Motor neuron (in vitro differentiated cells): Measurements from ENCODE around the gene RALA. TPM values are rescaled to one million over a fixed set of nuclear protein-coding genes. Genes with fewer than 3 reads are reported as not detected.
"Not testable (repeated sequence)": the region's sequence is repeated elsewhere in the genome, so short reads cannot be mapped to it uniquely, and the experiment has no call there.

Source experiments
- ATAC-seq, 8 experiments: fragments of 200-7000 bp; cut with Tn5 transposase; replicated peaks in 6 of 8; 2 replicates each; pipeline ENCODE4 v1.8.0; 2021; ENCODE audit warnings: mild to moderate bottlenecking in 8 of 8, moderate library complexity in 8 of 8
- H3K27ac ChIP-seq, 2 donors: fragments of 250-450 bp; sonication (Bioruptor Pico); 2 replicates each; pipeline ENCODE4 v1.9.0; 2021; ENCODE audit warnings: antibody characterized with exemption in 2 of 2, mild to moderate bottlenecking in 2 of 2, moderate library complexity in 1 of 2
- H3K4me1 ChIP-seq, 2 donors: fragments of 250-450 bp; sonication (Bioruptor Pico); replicated peaks in 1 of 2; 2 replicates each; pipeline ENCODE4 v1.6.1; 2021; ENCODE audit warnings: antibody characterized with exemption in 2 of 2, mild to moderate bottlenecking in 2 of 2, moderate library complexity in 1 of 2
- H3K4me3 ChIP-seq, 5 donors: fragments of 250-450 bp; sonication (Bioruptor Pico); 2 replicates each; pipeline ENCODE4 v1.9.0; 2021; ENCODE audit warnings: antibody characterized with exemption in 5 of 5, mild to moderate bottlenecking in 5 of 5, moderate library complexity in 4 of 5
- WGBS, 10 experiments: fragments of 450-650 bp; shearing (Covaris generic); methylation state at CpG; one replicate each; pipeline ENCODE4 v1.0.0; 2022; 5-methylcytosine and 5-hydroxymethylcytosine counted together
- in situ Hi-C, 9 experiments: fragments of 400-800 bp; cut with MboI; loops; one replicate each; pipeline ENCODE4 v1.15.0; 2021; ENCODE audit warnings: low sequenced_read_pairs in 9 of 9, low pct_unique_long_range_greater_than_20kb in 2 of 9; ENCODE audit not compliant: unreplicated experiment in 9 of 9
- total RNA-seq, 8 experiments: library from RNA; unstranded; fragments of 300-600 nt; gene quantifications; 2 replicates each; pipeline versions ENCODE4 v1.2.3 to v1.2.4, GENCODE V29; 2022

RALA gene
- total RNA-seq, 8 experiments from 2014 or later: 14.8 to 72.8 (median 30.4) TPM

GRCh38 chr7:39741942-39742623 lies 118.7 kb downstream of the RALA start:
- Histone ChIP-seq H3K4me3 (no peak overlapping the region), H3K4me1 (peaks cover 0 to 2% of the 10 kb centered on the region in 2 donors), H3K27ac (no peak overlapping the region)
- peak in 1 of 8 experiments; percentile 24 for ATAC-seq
- WGBS, 10 experiments: 80 to 100% (median 92%) methylated on average over 1 to 9 of the region's 13 CpGs
- in situ Hi-C loops: loop anchor here in 6 of 9 experiments (10.0 to 25.0 kb wide), 2 partner anchors 155 to 157 kb away; no protein-coding TSS in a partner anchor

GRCh38 chr7:39744620-39745019 lies 121.2 kb downstream of the RALA start:
- peaks cover 0 to 2% of the 10 kb centered on the region in 2 donors for H3K4me1 ChIP-seq
- 67 to 94% (median 83%) methylated on average over 1 to 2 of the region's 2 CpGs; no CpG with 5 or more reads in 5 of the 10 experiments for WGBS, 10 experiments
- no peak overlapping the region for H3K4me3 ChIP-seq
- no peak overlapping the region for H3K27ac ChIP-seq
- in situ Hi-C loops: loop anchor here in 6 of 9 experiments (10.0 to 25.0 kb wide), 2 partner anchors 157 to 160 kb away; no protein-coding TSS in a partner anchor
- ATAC-seq: no peak

- peak in 3 of 8 experiments; percentile 11 to 36 (median 14) for ATAC-seq
- WGBS, 10 experiments: no CpG with 5 or more reads among the region's 4 CpGs
- Histone ChIP-seq H3K27ac (no peak overlapping the region), H3K4me1 (peaks cover 0 to 2% of the 10 kb centered on the region in 2 donors), H3K4me3 (no peak overlapping the region)
- in situ Hi-C loops: loop anchor here in 6 of 9 experiments (10.0 to 25.0 kb wide), 2 partner anchors 158 to 161 kb away; no protein-coding TSS in a partner anchor
These were observed 121.9 kb downstream of the RALA start for GRCh38 chr7:39745320-39745719.

- no peak overlapping the region for H3K4me3 ChIP-seq
- peak; percentile 69 to 93 (median 78) for ATAC-seq
- H3K4me1 ChIP-seq: peaks cover 0 to 2% of the 10 kb centered on the region in 2 donors
- no peak overlapping the region for H3K27ac ChIP-seq
- in situ Hi-C loops: loop anchor here in 6 of 9 experiments (10.0 to 25.0 kb wide), 2 partner anchors 159 to 161 kb away; no protein-coding TSS in a partner anchor
- WGBS, 10 experiments: 2 to 38% (median 24%) methylated on average over 3 to 11 of the region's 11 CpGs
These were observed 122.9 kb downstream of the RALA start for GRCh38 chr7:39746103-39746819.

GRCh38 chr7:39749177-39749576 lies 125.8 kb downstream of the RALA start:
- H3K4me1 ChIP-seq: peaks cover 1 to 6% of the 10 kb centered on the region in 2 donors
- WGBS, 10 experiments: 0 to 100% (median 88%) methylated on average over 1 of the region's 1 CpG; no CpG with 5 or more reads in 2 of the 10 experiments
- in situ Hi-C loops: loop anchor here in 6 of 9 experiments (10.0 to 25.0 kb wide), 2 partner anchors 162 to 164 kb away; no protein-coding TSS in a partner anchor
- ATAC-seq: peak in 4 of 8 experiments; percentile 9 to 70 (median 54)
- no peak overlapping the region for H3K4me3 ChIP-seq
- H3K27ac ChIP-seq: no peak overlapping the region

GRCh38 chr7:39749717-39750116 lies 126.3 kb downstream of the RALA start:
- no peak overlapping the region for H3K4me3 ChIP-seq
- WGBS, 10 experiments: 73 to 100% (median 88%) methylated on average over 1 to 2 of the region's 2 CpGs; no CpG with 5 or more reads in 2 of the 10 experiments
- H3K27ac ChIP-seq: no peak overlapping the region
- H3K4me1 ChIP-seq: peaks cover 6 to 9% of the 10 kb centered on the region in 2 donors
- ATAC-seq: no peak
- in situ Hi-C loops: loop anchor here in 6 of 9 experiments (10.0 to 25.0 kb wide), 2 partner anchors 162 to 165 kb away; no protein-coding TSS in a partner anchor

GRCh38 chr7:39750253-39751077 lies 127.1 kb downstream of the RALA start:
- in situ Hi-C loops: no loop called here
- Histone ChIP-seq H3K4me3 (no peak overlapping the region), H3K4me1 (peaks cover 11 to 12% of the 10 kb centered on the region in 2 donors), H3K27ac (no peak overlapping the region)
- WGBS, 10 experiments: 80 to 100% (median 93%) methylated on average over 1 to 5 of the region's 5 CpGs
- no peak for ATAC-seq

- H3K4me3 ChIP-seq, H3K27ac ChIP-seq, in situ Hi-C loops, ATAC-seq: not testable (repeated sequence)
- 80 to 100% (median 100%) methylated on average over 1 to 3 of the region's 5 CpGs; no CpG with 5 or more reads in 2 of the 10 experiments for WGBS, 10 experiments
- H3K4me1 ChIP-seq: peaks cover 11% of the 10 kb centered on the region in 2 donors
These were observed 129.9 kb downstream of the RALA start for GRCh38 chr7:39753237-39753636.

GRCh38 chr7:39753823-39754325 lies 130.5 kb downstream of the RALA start:
- in situ Hi-C loops: no loop called here
- Histone ChIP-seq H3K27ac (peak overlapping the region in 1 of 2 donors; percentile 71), H3K4me3 (no peak overlapping the region), H3K4me1 (peaks cover 11% of the 10 kb centered on the region in 2 donors)
- ATAC-seq: peak in 1 of 8 experiments; percentile 6
- WGBS, 10 experiments: 100% methylated on average over 2 of the region's 29 CpGs; no CpG with 5 or more reads in 8 of the 10 experiments

GRCh38 chr7:39754326-39755120 lies 131.2 kb downstream of the RALA start:
- Histone ChIP-seq H3K4me1 (peaks cover 11% of the 10 kb centered on the region in 2 donors), H3K27ac (peak overlapping the region in 1 of 2 donors; percentile 71), H3K4me3 (no peak overlapping the region)
- 7 to 76% (median 31%) methylated on average over 1 to 8 of the region's 17 CpGs; no CpG with 5 or more reads in 2 of the 10 experiments for WGBS, 10 experiments
- in situ Hi-C loops: no loop called here
- peak; percentile 63 to 94 (median 86) for ATAC-seq

- Histone ChIP-seq H3K27ac (no peak overlapping the region), H3K4me1 (peaks cover 15 to 21% of the 10 kb centered on the region in 2 donors), H3K4me3 (no peak overlapping the region)
- in situ Hi-C loops: no loop called here
- WGBS, 10 experiments: 49 to 100% (median 75%) methylated on average over 1 to 4 of the region's 4 CpGs; no CpG with 5 or more reads in 3 of the 10 experiments
- ATAC-seq: no peak
These were observed 134.2 kb downstream of the RALA start for GRCh38 chr7:39757604-39758003.
